ENCODE results near the gene RC3H1.
"Not testable (repeated sequence)": the region's sequence is repeated elsewhere in the genome, so short reads cannot be mapped to it uniquely, and the experiment has no call there.

- not testable (repeated sequence) for TF ChIP-seq SMC3 (IDR thresholded peaks at IDR 0.05; ENCODE audit: borderline replicate concordance, low read length); HCFC1 (IDR thresholded peaks at IDR 0.05; ENCODE audit: low read length); POU2F2 (IDR thresholded peaks at IDR 0.05; ENCODE audit: borderline replicate concordance, low read depth, low read length); EP300 (IDR thresholded peaks at IDR 0.05; ENCODE audit: borderline replicate concordance in 1 of 2, control insufficient read depth in 1 of 2, low read depth in 2 of 2, low read length in 2 of 2); CTCF (IDR thresholded peaks at IDR 0.05 in 2 of 3, conservative IDR thresholded peaks at IDR 0.05 in 1 of 3; ENCODE audit: control insufficient read depth in 2 of 3, extremely low read depth in 1 of 3, insufficient read depth in 1 of 3, low read depth in 3 of 3, low read length in 3 of 3); ATF3 (IDR thresholded peaks at IDR 0.05; ENCODE audit: borderline replicate concordance, extremely low read depth, low read depth, low read length); NFYB (IDR thresholded peaks at IDR 0.05; ENCODE audit: insufficient read depth, low read depth, low read length); ZNF24 (IDR thresholded peaks at IDR 0.05); EZH2 (IDR thresholded peaks at IDR 0.05; ENCODE audit: borderline replicate concordance, control insufficient read depth, low read depth, low read length); FOXM1 (IDR thresholded peaks at IDR 0.05; ENCODE audit: low read depth, low read length); RFX5 (IDR thresholded peaks at IDR 0.05; ENCODE audit: low read depth, low read length); BMI1 (IDR thresholded peaks at IDR 0.05; ENCODE audit: borderline replicate concordance); RAD21 (IDR thresholded peaks at IDR 0.05; ENCODE audit: insufficient read depth, low read depth, low read length)
Measured at GRCh38 chr1:174042509-174042908, 20.4 kb upstream of the RC3H1 start.
